Measurements from ENCODE around the gene CCDC148.

The CCDC148 gene

DNA sequence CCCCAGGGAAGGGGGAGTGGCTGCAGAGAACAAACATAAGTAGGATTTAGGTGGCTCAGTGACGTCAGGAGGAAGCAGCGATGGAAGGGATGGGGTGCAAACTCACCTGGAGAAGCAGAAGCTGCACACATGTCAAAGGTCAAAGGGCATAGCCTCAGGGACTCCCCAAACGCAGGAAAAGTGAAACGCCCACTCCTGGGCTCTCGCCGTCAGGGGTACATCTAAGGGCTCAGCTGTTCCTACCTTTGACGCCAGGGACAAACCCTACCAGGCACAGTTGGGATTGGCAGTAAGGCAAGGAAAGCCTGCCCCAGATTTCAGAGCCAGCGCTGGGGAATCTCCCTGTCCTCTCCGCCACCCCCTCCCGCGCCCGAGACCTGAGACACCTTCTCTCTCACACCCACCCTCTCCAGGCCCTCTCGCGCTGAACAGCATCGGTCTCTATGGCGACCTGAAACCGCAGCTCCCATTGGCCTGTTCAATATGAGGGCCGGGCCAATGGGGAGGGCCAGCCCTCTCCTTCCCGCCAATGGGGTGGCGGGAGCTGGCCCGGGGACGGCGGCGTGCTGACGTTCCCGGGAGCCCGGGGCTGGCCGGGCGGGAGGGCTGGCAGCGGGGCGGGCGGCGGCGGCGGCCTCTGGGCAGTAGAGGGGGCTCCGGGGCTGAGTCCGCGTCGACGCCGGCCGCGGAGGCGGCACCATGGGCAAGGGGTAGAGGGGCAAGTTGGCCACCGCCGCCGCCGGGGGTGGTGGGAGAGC, at the start of gene CCDC148, which contains the start of gene PKP4:
Gene CCDC148, minus strand, starts transcription at position 445 of the 758 bp plus-strand sequence. Its CDS starts 314 bp downstream, at position 131.
Gene PKP4, plus strand, starts transcription at position 644 of the 758 bp plus-strand sequence. CDS start 76,233 bp downstream, outside the sequence.
- peak; percentile 78 to 79 for DNase-seq (ENCODE audit: low read depth in 2 of 2)

DNA sequence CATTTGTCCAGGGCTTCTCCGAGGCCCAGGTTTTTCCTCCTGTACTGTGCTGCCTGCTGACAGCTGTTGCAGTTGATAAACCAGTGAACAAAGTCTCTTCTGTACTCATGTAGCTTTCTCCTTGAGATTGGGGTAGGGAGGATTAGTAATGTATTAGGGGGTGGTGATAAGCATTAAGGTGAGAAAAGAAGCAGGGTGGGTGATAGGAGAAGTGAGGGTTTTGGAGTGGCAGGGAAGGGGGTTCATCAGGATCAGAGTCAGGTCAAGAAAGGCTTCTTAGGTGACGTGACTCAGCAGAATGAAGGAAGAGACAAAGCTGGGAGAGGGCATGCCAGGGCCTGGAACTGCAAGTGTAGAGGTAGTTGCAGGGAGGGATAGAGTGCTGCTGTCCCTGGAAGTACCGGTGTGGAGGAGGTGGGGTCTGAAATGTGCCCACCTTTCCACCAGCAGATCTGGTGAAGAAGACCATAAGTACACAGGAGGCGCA, 48.9 kb upstream of the CCDC148 start:
- no peak for DNase-seq (ENCODE audit: low read depth in 2 of 2)

DNA sequence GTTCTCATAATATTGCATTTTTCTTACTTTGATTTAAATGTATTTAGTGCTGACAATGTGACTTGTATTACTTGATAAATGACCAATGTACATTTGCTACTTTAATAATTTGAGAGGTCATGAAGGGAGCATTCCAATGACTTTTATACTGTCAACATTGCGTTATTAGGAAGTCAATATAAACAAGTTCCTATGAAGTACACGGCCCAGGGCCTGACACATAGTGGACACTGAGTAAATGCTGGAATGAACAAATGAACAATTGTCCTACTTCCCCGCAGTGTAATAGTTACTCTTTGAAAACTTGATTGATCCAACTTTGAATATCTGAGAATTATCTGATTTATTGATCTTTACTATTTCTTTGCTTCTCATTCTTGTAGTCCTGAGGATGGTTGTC, 47.5 kb upstream of the CCDC148 start:
- DNase-seq (ENCODE audit: low read depth in 2 of 2), result no peak

- no peak for DNase-seq (ENCODE audit: low read depth in 2 of 2)
Observed at GRCh38 chr2:158502974-158503373, 46.4 kb upstream of the CCDC148 start.

DNA sequence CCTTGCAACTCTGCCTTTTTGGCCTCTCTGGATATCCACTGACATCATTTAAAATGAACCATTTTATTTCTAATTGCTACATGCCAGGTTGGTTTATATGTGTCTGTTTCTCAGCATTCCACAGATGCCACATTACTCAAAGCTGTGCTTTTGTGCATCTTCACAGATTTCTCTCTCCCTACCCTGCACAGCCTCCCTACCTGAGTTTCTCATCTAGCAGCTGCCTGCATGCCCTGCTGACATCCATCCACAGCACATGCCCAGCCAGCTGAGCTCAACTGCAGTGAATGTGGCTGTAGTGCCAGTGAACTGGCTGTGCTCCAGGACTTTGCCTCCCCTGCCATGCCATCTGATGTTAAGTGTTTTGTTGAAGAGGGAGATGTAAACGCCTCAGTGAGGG, 44.7 kb upstream of the CCDC148 start:
- no peak for DNase-seq (ENCODE audit: low read depth in 2 of 2)

- no peak for DNase-seq (ENCODE audit: low read depth in 2 of 2)
Observed at GRCh38 chr2:158500333-158500732, 43.8 kb upstream of the CCDC148 start.

DNA sequence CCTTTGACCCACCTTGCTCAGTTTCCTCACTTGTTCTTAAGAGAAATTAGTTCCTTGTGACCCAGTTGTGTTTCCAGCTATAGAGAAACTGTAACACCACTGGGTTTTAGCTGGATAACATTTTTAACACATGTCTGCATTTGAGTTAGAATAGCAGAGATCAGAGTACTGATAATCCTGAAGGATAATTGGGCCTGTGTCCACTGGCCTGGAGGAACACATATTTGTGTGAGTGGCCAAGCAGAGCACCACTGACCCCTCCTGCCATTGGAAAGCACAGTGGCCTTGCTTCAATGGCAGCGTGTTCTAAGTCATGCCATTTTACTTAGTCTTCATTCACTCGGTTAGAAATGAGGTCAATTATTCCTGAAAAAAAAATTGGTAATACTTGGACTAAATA, 42.8 kb upstream of the CCDC148 start:
- DNase-seq (ENCODE audit: low read depth in 2 of 2), result no peak

- DNase-seq (ENCODE audit: low read depth in 2 of 2), result no peak
Observed at GRCh38 chr2:158498749-158499136, 42.2 kb upstream of the CCDC148 start.

GRCh38 chr2:158498043-158498748, 41.6 kb upstream of the CCDC148 start:
- no peak for DNase-seq (ENCODE audit: low read depth in 2 of 2)

- DNase-seq (ENCODE audit: low read depth in 2 of 2), result no peak
Observed at GRCh38 chr2:158497486-158497885, 40.9 kb upstream of the CCDC148 start.

DNA sequence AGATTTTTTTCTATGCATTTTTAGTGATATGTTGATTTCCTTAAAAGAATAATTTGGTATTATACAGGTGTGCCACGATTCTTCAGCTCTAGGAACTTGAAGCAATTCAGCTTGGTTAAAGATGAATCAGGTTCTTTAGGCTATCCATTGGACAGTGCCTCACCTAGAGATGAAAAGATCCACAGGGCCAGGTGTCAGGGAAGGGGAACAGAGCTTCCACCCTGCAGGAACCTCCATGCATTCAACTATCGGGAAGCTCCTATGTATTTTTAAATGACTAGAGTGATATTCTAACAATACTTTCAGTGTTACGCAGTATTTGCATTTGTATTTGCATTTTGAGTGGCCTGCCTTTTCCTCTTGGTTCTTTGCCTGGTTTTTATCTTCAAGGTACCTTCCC, 40.4 kb upstream of the CCDC148 start:
- no peak for DNase-seq (ENCODE audit: low read depth in 2 of 2)

DNA sequence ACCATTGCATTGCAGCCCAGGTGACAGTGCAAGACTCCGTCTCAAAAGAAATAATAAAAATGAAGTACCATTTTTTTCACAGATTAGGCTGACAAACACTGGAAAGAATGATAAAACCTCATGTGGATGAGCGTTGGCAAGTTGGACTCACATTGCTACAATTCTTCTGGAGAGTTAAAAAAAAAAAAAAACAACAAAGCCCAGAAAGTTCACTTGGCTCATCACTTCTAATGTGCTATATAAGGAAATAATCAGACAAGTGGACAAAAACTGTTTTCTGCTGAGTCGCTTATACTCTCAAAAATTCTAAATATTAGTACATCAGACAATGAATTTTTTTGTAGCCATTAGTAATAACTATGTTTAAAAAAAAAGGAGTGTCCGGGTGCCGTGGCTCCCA, 38.6 kb upstream of the CCDC148 start:
- DNase-seq (ENCODE audit: low read depth in 2 of 2), result no peak

DNA sequence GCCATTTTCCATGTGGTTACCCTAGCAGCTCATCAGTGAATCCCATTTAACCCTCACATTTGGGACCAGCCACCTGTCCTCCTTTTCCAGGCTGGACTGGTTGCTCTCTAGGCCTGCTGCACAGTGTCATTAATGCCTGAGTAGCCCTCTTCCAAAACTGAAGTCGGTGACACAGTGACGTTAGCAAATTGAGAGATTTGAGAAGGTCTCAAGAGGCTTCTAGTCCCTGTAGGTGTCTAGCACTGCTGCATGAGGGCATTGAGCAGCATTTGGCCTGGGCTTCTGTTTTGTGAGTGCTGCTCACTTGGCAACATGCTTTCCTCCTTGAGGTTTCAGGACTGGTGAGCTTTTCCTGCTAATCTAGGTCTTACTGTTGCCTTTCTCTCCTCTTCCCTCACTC, 36.9 kb upstream of the CCDC148 start:
- DNase-seq (ENCODE audit: low read depth in 2 of 2), result no peak

DNA sequence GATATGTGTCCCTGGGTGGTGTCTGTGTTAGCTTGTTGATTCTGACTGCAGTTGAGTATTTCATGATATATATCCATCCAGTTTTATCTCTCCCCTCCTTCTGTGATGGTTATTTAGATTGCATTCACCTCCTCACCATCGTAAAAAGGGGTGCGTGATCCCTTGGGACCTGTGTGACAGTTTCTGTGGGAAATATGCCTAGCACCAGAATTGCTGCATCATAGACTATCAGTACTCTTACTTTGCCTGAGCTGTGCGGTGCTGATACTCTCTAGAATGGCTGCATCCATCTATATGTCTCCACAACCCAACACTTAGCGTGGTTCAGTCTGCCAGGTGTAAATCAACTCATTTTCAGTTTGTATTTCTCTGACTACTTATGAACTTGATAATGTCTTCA, 34.5 kb upstream of the CCDC148 start:
- DNase-seq (ENCODE audit: low read depth in 2 of 2), result no peak

DNA sequence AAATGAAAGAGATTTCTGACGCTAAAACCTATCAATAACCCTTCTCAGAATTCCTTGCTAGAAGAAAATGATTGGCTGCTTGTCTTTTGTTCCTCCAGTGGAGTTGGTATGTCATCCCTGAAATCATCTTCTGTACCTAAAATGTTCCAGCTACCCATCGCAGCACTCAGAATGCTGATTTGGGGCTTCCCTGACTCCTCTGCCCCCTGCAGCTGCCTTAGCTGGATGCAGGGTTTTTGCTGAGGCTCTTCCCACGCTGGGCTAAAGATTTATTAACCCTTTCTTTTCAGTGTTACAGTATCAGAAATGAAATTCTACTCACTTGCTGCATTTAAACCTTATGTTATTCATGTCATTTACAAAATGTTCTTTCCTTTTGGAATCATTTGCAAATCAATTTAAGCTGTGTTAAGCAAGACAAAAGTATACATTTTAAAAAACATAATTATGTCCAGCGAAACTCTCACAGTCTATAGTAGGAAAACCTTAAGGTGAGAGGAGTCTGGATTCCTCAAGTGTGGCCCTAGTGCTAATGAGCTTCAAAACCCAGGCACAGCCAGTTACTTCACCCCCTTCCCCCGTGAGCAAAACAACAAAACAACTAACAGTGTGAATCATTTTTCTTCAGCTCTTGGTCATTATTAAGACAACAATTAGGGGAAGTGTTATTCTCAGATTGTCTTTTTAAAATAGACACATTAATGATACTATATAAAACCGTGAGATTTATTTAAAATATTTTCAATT, 33.0 kb upstream of the CCDC148 start:
- no peak for DNase-seq (ENCODE audit: low read depth in 2 of 2)

GRCh38 chr2:158488442-158489216, 32.1 kb upstream of the CCDC148 start:
- DNase-seq (ENCODE audit: low read depth in 2 of 2), result no peak

DNA sequence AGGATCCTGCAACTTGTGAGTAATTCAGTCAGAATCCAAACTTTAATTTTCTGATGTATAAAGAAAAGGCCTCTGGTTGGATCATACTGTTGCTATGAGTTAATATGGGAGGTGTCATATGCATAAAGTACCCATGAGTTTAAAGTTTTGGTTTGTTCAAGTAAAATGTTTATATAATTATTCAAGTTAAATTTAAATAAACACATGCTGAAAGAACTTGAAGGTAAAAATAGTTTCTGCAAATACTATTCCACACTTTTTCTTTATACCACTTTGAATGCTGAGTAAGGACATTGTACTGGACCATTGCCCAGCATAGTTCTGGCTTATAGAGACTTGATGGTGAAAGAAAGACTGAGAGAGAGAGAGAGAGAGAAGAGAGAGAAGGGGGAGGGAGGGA, 30.9 kb upstream of the CCDC148 start:
- DNase-seq (ENCODE audit: low read depth in 2 of 2), result no peak

GRCh38 chr2:158486970-158487325, 30.4 kb upstream of the CCDC148 start:
- no peak for DNase-seq (ENCODE audit: low read depth in 2 of 2)

DNA sequence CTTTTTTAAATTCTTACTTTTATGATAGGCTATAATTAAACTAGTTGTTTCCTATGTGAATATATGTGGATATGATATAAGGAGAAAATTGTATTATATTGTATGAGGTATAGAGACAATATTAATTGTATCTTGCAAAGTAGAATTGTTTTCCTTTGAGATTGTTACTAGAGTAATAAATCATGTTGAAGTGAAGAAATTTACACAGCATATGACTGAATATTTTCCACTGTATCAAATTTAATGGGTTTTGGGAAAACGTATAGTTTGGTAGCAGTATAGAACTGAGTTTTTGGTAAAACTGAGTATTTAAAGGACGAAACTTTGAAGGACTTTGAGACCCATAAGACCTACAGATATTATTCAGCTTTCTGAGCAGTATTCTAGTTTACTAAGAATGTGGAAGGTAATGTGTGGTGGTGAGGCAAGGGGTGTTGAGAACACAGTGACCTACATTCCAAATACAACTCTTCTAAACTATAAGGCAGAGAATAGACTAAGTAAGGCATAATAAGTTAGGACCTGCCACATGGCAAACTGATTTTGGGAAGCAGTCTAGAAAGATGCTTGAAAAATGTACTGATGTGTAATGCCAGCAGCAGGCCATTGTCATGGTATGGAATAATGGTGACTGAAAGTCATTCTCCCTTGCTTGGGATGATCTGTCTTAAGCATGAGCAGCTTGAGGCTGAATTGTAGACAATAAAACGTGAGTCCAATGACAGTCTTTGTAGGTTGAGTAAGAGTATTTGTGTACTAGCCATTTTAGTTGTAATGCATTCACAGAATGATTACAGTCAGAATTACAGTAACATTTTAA, 29.8 kb upstream of the CCDC148 start:
- DNase-seq (ENCODE audit: low read depth in 2 of 2), result no peak

DNA sequence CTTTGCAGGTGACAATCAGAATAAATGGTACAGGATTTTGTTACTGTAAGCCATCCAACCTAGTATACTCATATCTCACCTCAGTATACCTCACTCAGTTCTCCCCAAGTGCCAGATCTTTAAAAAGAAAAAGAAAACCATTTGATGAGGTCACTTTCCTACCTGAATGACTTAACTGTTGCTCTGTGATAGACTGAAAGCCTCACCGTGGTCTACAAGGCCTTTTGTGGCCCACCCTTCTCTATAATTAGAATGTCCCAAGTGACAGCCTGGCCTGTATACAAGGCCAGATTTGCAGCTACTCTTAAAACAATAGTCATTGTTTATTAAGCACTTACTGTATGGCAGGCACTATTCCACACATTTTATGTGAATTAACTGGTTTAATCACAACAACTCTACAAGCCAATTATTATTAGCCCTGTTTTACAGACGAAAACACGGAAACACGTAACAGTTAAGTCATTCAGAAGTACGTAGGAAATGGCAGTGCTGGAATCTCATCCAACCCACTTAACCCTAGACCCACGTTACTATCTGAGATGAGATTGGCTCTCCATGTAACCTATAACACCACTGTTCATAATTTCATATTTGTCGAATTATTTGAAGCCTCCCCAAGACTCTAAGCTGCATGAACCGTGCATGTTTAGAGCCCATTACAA, 28.5 kb upstream of the CCDC148 start:
- no peak for DNase-seq (ENCODE audit: low read depth in 2 of 2)

All from stimulated activated CD8-positive, alpha-beta memory T cell treated with anti-CD3 and anti-CD28 coated beads, Interleukin-2, amount 100 ng/mL, for 1 hour (primary cell).